HL-60 (cell line): ENCODE data around the gene MLH1.

ENCODE experiments used
- DNase-seq, 2 experiments: peaks; one replicate each; pipeline ENCODE4 v3.0.0-alpha.2; 2010 to 2020; ENCODE audit warnings: low read depth in 1 of 2, low spot score in 1 of 2
- H3K27ac ChIP-seq: fragments of 250-450 bp; sonication (Bioruptor Pico); replicated peaks from 2 replicates; pipeline ENCODE4 v1.5.1; 2020; ENCODE audit warnings: mild to moderate bottlenecking, moderate library complexity
- H3K27me3 ChIP-seq: fragments of 250-450 bp; sonication (Bioruptor Pico); 2 replicates; pipeline ENCODE4 v1.5.1; 2021; ENCODE audit warnings: mild to moderate bottlenecking, moderate library complexity; ENCODE audit not compliant: insufficient read depth, poor library complexity, severe bottlenecking
- H3K4me3 ChIP-seq: replicated peaks from 2 replicates; pipeline ENCODE4 v1.5.1; 2011; ENCODE audit warnings: mild to moderate bottlenecking, control low read depth, low read length; ENCODE audit not compliant: insufficient read depth
- GABPA ChIP-seq: IDR thresholded peaks from 2 replicates; pipeline ENCODE4 v1.6.1; 2012; ENCODE audit warnings: low read depth
- POLR2AphosphoS5 ChIP-seq: IDR thresholded peaks from 2 replicates; pipeline ENCODE4 v1.6.1; 2012; ENCODE audit warnings: low read depth
- SPI1 ChIP-seq: IDR thresholded peaks from 2 replicates; pipeline ENCODE4 v1.6.1; 2012; ENCODE audit warnings: low read depth, mild to moderate bottlenecking, borderline replicate concordance
- TF ChIP-seq, protein P1 (sequence below): IDR thresholded peaks from 2 replicates; pipeline ENCODE4 v1.6.1; 2012; ENCODE audit warnings: low read depth; ENCODE audit not compliant: insufficient replicate concordance
- TF ChIP-seq, protein P2 (sequence below): IDR thresholded peaks from one replicate; pipeline ENCODE4 v1.5.1; 2011; ENCODE audit warnings: low read length, control low read depth, inconsistent platforms; ENCODE audit not compliant: insufficient read depth

The MLH1 gene

DNA sequence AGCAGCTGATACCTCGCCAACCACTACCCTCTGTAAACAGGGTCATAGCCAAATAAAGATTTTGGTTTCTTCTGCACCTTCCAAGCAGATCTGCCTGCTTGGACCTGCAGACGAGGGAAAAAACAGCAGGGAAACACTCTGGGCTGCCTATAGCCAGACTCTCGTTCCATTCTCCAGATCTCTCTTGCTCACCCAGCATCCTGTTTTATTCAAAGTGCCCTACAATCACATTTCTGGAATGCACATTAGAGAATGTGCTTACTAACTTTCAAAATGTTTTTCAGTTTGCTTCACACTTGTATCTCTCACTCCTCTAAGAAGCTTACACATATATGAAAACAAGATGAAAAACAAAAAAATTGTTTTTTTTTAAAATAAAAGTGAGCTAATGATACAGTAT, 71.4 kb downstream of the MLH1 start:
- H3K27me3 ChIP-seq, result no peaks in the 10 kb centered on the region
- TF ChIP-seq GABPA, result no peak
- TF ChIP-seq, protein P1, sequence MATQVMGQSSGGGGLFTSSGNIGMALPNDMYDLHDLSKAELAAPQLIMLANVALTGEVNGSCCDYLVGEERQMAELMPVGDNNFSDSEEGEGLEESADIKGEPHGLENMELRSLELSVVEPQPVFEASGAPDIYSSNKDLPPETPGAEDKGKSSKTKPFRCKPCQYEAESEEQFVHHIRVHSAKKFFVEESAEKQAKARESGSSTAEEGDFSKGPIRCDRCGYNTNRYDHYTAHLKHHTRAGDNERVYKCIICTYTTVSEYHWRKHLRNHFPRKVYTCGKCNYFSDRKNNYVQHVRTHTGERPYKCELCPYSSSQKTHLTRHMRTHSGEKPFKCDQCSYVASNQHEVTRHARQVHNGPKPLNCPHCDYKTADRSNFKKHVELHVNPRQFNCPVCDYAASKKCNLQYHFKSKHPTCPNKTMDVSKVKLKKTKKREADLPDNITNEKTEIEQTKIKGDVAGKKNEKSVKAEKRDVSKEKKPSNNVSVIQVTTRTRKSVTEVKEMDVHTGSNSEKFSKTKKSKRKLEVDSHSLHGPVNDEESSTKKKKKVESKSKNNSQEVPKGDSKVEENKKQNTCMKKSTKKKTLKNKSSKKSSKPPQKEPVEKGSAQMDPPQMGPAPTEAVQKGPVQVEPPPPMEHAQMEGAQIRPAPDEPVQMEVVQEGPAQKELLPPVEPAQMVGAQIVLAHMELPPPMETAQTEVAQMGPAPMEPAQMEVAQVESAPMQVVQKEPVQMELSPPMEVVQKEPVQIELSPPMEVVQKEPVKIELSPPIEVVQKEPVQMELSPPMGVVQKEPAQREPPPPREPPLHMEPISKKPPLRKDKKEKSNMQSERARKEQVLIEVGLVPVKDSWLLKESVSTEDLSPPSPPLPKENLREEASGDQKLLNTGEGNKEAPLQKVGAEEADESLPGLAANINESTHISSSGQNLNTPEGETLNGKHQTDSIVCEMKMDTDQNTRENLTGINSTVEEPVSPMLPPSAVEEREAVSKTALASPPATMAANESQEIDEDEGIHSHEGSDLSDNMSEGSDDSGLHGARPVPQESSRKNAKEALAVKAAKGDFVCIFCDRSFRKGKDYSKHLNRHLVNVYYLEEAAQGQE, result no peak
- no peak for TF ChIP-seq SPI1
- TF ChIP-seq, protein P2, sequence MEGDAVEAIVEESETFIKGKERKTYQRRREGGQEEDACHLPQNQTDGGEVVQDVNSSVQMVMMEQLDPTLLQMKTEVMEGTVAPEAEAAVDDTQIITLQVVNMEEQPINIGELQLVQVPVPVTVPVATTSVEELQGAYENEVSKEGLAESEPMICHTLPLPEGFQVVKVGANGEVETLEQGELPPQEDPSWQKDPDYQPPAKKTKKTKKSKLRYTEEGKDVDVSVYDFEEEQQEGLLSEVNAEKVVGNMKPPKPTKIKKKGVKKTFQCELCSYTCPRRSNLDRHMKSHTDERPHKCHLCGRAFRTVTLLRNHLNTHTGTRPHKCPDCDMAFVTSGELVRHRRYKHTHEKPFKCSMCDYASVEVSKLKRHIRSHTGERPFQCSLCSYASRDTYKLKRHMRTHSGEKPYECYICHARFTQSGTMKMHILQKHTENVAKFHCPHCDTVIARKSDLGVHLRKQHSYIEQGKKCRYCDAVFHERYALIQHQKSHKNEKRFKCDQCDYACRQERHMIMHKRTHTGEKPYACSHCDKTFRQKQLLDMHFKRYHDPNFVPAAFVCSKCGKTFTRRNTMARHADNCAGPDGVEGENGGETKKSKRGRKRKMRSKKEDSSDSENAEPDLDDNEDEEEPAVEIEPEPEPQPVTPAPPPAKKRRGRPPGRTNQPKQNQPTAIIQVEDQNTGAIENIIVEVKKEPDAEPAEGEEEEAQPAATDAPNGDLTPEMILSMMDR, result no peak
- TF ChIP-seq POLR2AphosphoS5, result no peak
- DNase-seq, result no peak

DNA sequence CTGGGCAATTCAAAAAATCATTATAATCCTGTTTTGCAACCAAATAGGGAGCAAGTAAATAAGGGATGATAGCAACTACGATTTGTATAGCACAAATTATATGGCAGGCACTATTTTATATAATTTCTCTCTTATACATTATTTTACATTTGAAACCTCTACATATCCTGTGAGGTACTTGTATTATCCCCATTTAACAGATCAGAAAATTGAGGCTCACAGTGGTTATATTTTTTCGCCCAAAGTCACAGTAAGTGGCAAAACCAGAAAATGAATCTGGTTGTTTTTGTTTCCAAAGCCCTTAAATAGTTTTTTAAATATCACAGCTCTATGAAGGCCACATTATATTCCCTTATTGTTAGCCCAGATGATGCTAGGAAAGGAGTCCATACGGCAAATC, 74.3 kb downstream of the MLH1 start:
- Histone ChIP-seq H3K27ac (no peak overlapping the region), H3K27me3 (no peaks in the 10 kb centered on the region), H3K4me3 (no peak overlapping the region)
- DNase-seq, result no peak
- no peak for TF ChIP-seq GABPA
- no peak for TF ChIP-seq POLR2AphosphoS5
- TF ChIP-seq, protein P2, result no peak
- TF ChIP-seq, protein P1, result no peak
- no peak for TF ChIP-seq SPI1

More for the DNA sequence above, 71.4 kb downstream of the MLH1 start:
- Histone ChIP-seq H3K27ac (no peak overlapping the region), H3K4me3 (no peak overlapping the region)

DNA sequence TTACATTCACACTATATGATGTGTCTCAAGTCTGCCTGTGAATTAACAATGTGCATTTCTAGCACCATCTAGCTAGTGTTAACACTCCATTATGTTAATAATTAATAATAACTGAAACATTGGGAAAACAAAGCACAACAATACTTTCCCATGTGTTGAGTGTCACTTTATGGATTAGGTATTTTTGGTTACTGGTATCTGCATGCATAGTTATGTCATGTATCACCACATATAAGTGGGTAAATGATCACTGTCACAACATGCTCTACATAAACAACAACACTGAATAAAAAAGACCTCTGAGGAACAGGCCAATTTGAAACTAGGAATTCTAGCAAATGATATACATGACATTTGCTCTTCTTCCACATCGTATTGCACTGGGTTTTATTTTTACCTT, 74.7 kb downstream of the MLH1 start:
- Histone ChIP-seq H3K27me3 (no peaks in the 10 kb centered on the region), H3K4me3 (no peak overlapping the region), H3K27ac (no peak overlapping the region)
- DNase-seq, result no peak
- TF ChIP-seq GABPA, result no peak
- no peak for TF ChIP-seq SPI1
- no peak for TF ChIP-seq POLR2AphosphoS5
- TF ChIP-seq, protein P2, result no peak

DNA sequence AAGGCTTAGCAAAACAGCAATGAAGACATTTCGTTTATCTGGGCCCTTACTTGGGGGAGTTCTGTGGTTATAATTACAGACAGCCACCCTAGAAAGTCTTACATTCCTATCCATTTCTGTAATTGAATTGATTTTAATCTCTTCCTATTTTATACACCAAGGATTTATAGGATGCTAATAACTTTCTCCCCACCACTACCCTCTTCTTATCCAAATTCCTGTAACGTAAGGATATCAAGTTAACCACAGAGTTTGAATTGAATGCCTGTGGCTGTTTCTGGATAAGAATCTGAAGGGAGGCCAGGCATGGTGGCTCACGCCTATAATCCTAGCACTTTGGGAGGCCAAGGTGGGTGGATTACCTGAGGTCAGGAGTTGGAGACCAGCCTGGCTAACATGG, 78.6 kb downstream of the MLH1 start:
- H3K27ac ChIP-seq, result no peak overlapping the region
- H3K4me3 ChIP-seq, result no peak overlapping the region
- H3K27me3 ChIP-seq, result no peaks in the 10 kb centered on the region
- DNase-seq, result no peak
- TF ChIP-seq POLR2AphosphoS5 (no peak), GABPA (no peak), SPI1 (no peak)
- TF ChIP-seq, protein P1, result no peak
- TF ChIP-seq, protein P2, result no peak
